GM12878 (cell line): ENCODE measurements around the gene IFITM5. TPM values are rescaled to one million over a fixed set of nuclear protein-coding genes. Genes with fewer than 3 reads are reported as not detected.

Experiments
- ATAC-seq: fragments of 200-7000 bp; cut with Tn5 transposase; 3 replicates; pipeline ENCODE4 v1.9.1; 2020; ENCODE audit warnings: mild to moderate bottlenecking, moderate library complexity
- BruUV-seq: library from RNA; stranded (reverse); fragments of 400-500 nt; replicated peaks from 2 replicates; lab custom pipeline; 2021; lab: Mats Ljungman, UMichigan
- CTCF ChIA-PET: fragments of 300-600 bp; sonication (Branson Sonifier 250); formaldehyde crosslinking; extraction: SDS; loops from one replicate; lab custom pipeline; 2021; ENCODE audit warnings: inconsistent platforms; lab: Yijun Ruan, JAX
- POLR2A ChIA-PET: fragments of 350-600 bp; formaldehyde crosslinking; extraction: SDS; loops from one replicate; lab custom pipeline; 2021; ENCODE audit warnings: inconsistent platforms; lab: Charles Lee
- RAD21 ChIA-PET: fragments of 300-600 bp; sonication (Branson Sonifier 250); formaldehyde crosslinking; loops from one replicate; lab custom pipeline; 2023; ENCODE audit warnings: antibody characterized with exemption; ENCODE audit not compliant: unreplicated experiment; lab: Charles Lee
- SMC1A ChIA-PET: fragments of 300-600 bp; sonication (Branson Sonifier 250); formaldehyde crosslinking; loops from one replicate; lab custom pipeline; 2023; ENCODE audit not compliant: unreplicated experiment, uncharacterized antibody; lab: Charles Lee
- DNase-seq: peaks from one replicate; pipeline ENCODE4 v3.0.0-alpha.2; 2011; ENCODE audit warnings: low read depth, low spot score
- FAIRE-seq: peaks from 3 replicates; lab custom pipeline; 2011; peaks lifted over from hg19 to GRCh38; lab: Jason Lieb, UNC
- H2AFZ ChIP-seq: 2 replicates; pipeline ENCODE4 v1.6.0; 2011; ENCODE audit warnings: low read depth, low read length, control low read depth; ENCODE audit not compliant: control insufficient read depth
- H3K27ac ChIP-seq: 2 replicates; pipeline ENCODE4 v1.5.1; 2011; ENCODE audit warnings: control low read depth; ENCODE audit not compliant: control insufficient read depth, insufficient read depth
- H3K27me3 ChIP-seq, 2 experiments: replicated peaks in 1 of 2; 2 replicates each; pipeline versions ENCODE4 v1.6.0 to v1.6.1; 2011; ENCODE audit warnings: low read length in 1 of 2; ENCODE audit not compliant: control insufficient read depth in 2 of 2, insufficient read depth in 2 of 2
- H3K36me3 ChIP-seq, 2 experiments: 2 replicates each; pipeline ENCODE4 v1.5.1; 2011; ENCODE audit warnings: low read length in 1 of 2; ENCODE audit not compliant: control insufficient read depth in 2 of 2, insufficient read depth in 2 of 2
- H3K4me1 ChIP-seq: 2 replicates; pipeline ENCODE4 v1.6.1; 2011; ENCODE audit warnings: mild to moderate bottlenecking, low read length, moderate library complexity, mixed read lengths; ENCODE audit not compliant: control insufficient read depth, insufficient read depth
- H3K4me2 ChIP-seq: 2 replicates; pipeline ENCODE4 v1.6.0; 2011; ENCODE audit warnings: control low read depth; ENCODE audit not compliant: control insufficient read depth, insufficient read depth
- H3K4me3 ChIP-seq: fragments of 200-600 bp; sonication (generic); 2 replicates; pipeline ENCODE4 v1.5.1; 2016
- H3K79me2 ChIP-seq: 2 replicates; pipeline ENCODE4 v1.6.0; 2011; ENCODE audit warnings: low read length; ENCODE audit not compliant: control insufficient read depth, insufficient read depth
- H3K9ac ChIP-seq: 2 replicates; pipeline ENCODE4 v1.8.0; 2011; ENCODE audit warnings: low read length, control low read depth, mixed read lengths; ENCODE audit not compliant: control insufficient read depth, insufficient read depth
- H3K9me3 ChIP-seq: replicated peaks from 3 replicates; pipeline ENCODE4 v1.5.1; 2011; ENCODE audit warnings: mild to moderate bottlenecking, low read length; ENCODE audit not compliant: control insufficient read depth, insufficient read depth
- H4K20me1 ChIP-seq: 2 replicates; pipeline ENCODE4 v1.6.0; 2011; ENCODE audit not compliant: control insufficient read depth, insufficient read depth
- CEBPB ChIP-seq, 2 experiments: fragments of 150-350 bp in 1 of 2; IDR thresholded peaks; 2 replicates each; pipeline ENCODE4 v1.6.1; 2012 to 2014; ENCODE audit warnings: low read depth in 2 of 2, low read length in 2 of 2, borderline replicate concordance in 1 of 2, inconsistent platforms in 1 of 2
- IKZF1 ChIP-seq: fragments of 450-650 bp; conservative IDR thresholded peaks from 2 replicates; pipeline ENCODE4 v1.6.1; 2017; ENCODE audit warnings: antibody characterized with exemption, mild to moderate bottlenecking
- NFIC ChIP-seq: IDR thresholded peaks from 2 replicates; pipeline ENCODE4 v1.6.1; 2012; ENCODE audit warnings: low read depth, mild to moderate bottlenecking, inconsistent platforms, low read length, moderate library complexity
- PML ChIP-seq: IDR thresholded peaks from 2 replicates; pipeline ENCODE4 v1.6.1; 2012; ENCODE audit warnings: low read length, inconsistent platforms
- RCOR1 ChIP-seq: conservative IDR thresholded peaks from 2 replicates; pipeline ENCODE4 v1.6.1; 2012; ENCODE audit warnings: low read depth, low read length, improper control_type of control experiment
- RUNX3 ChIP-seq: IDR thresholded peaks from 2 replicates; pipeline ENCODE4 v1.6.1; 2012; ENCODE audit warnings: low read length, inconsistent platforms
- ZNF687 ChIP-seq: fragments of 450-650 bp; IDR thresholded peaks from 2 replicates; pipeline ENCODE4 v1.6.1; 2017; ENCODE audit warnings: mild to moderate bottlenecking, moderate library complexity
- WGBS: methylation state at CpG from one replicate; pipeline ENCODE4 v1.1.6; 2016; ENCODE audit warnings: low lambda C conversion rate; ENCODE audit not compliant: insufficient replicate concordance, insufficient coverage; ENCODE audit errors: missing lambda C conversion rate; 5-methylcytosine and 5-hydroxymethylcytosine counted together
- in situ Hi-C: fragments of 300-500 bp; cut with MboI; formaldehyde crosslinking; loops from 9 replicates; pipeline ENCODE4 v1.14.3; 2018; ENCODE audit warnings: mixed read lengths
- intact Hi-C: fragments of 100-400 bp; cut with micrococcal nuclease; formaldehyde crosslinking; loops from one replicate; pipeline ENCODE4 v1.14.2; 2022; ENCODE audit not compliant: unreplicated experiment
- polyA plus RNA-seq, 11 experiments: library from polyadenylated mRNA; depleted of rRNA in 4 of 11; unstranded in 6 of 11; stranded (reverse) in 5 of 11; fragments of >200 nt; fragmentation: Nextera tagmentation in 4 of 11; fragmentation: Illumina TruSeq in 1 of 11; extraction: Ambion mirVana in 4 of 11; extraction: Trizol in 1 of 11; gene quantifications; 1 replicate in 1 of 11; 2 replicates in 10 of 11; pipeline versions ENCODE4 v1.2.1 to v1.2.3, GENCODE V29; 2011 to 2016; ENCODE audit warnings: inconsistent platforms in 2 of 11, missing spikeins in 2 of 11, low read depth in 1 of 11
- total RNA-seq, 4 experiments: library from RNA; depleted of rRNA in 3 of 4; stranded (reverse); fragments of >200 nt in 3 of 4; fragmentation: Illumina TruSeq in 1 of 4; extraction: Trizol in 1 of 4; gene quantifications; 2 replicates each; pipeline versions ENCODE4 v1.2.1 to v1.2.3, GENCODE V29; 2013 to 2021
- TF ChIP-seq, protein P1 (sequence below): fragments of 450-650 bp; IDR thresholded peaks from 2 replicates; pipeline ENCODE4 v1.6.1; 2018; ENCODE audit warnings: mild to moderate bottlenecking, low read depth, moderate library complexity; ENCODE audit not compliant: partially characterized antibody
- TF ChIP-seq, protein P2 (sequence below): fragments of 150-350 bp; IDR thresholded peaks from 2 replicates; pipeline ENCODE4 v1.6.1; 2016; ENCODE audit warnings: low read depth, low read length
- TF ChIP-seq, protein P3 (sequence below): IDR thresholded peaks from 2 replicates; pipeline ENCODE4 v1.6.1; 2011; ENCODE audit warnings: mild to moderate bottlenecking, low read depth, low read length, moderate library complexity; ENCODE audit not compliant: insufficient replicate concordance

The IFITM5 gene
- total and polyA plus RNA-seq, 10 of the 15 experiments (the other 5 are each of a cell fraction or from before 2014, with no cell fraction given): not detected

- no peak overlapping the region for H2AFZ ChIP-seq
- no peak overlapping the region for H3K9ac ChIP-seq
- no peaks in the 10 kb centered on the region for H4K20me1 ChIP-seq
- ChIA-PET POLR2A (no interaction called here), SMC1A (no interaction called here), CTCF (no interaction called here), RAD21 (no interaction called here)
- no peaks in the 10 kb centered on the region for H3K9me3 ChIP-seq
- 83% methylated on average over 29 of the region's 29 CpGs for WGBS
- peaks cover 1 to 2% of the 10 kb centered on the region in 2 experiments; a peak in 3 of 4 replicates for H3K27me3 ChIP-seq
- no peaks in the 10 kb centered on the region for H3K79me2 ChIP-seq
- DNase-seq (no peak), ATAC-seq (no peak), FAIRE-seq (no peak)
- intact Hi-C loops (no loop called here), in situ Hi-C loops (no loop called here)
- H3K4me3 ChIP-seq: no peak overlapping the region
- no peak overlapping the region for H3K4me2 ChIP-seq
- peaks cover 8% of the 10 kb centered on the region; the same call in 1 of the 2 replicates for H3K4me1 ChIP-seq
- no peak overlapping the region for H3K27ac ChIP-seq
- BruUV-seq: no TSS peak
- H3K36me3 ChIP-seq: no peaks in the 10 kb centered on the region
- TF ChIP-seq PML (no peak), IKZF1 (no peak), RUNX3 (no peak), NFIC (no peak), ZNF687 (no peak), RCOR1 (no peak), CEBPB (IDR thresholded peaks at IDR 0.05; ENCODE audit: borderline replicate concordance in 1 of 2, low read depth in 2 of 2, low read length in 2 of 2) (no peak)
- TF ChIP-seq, protein P1, sequence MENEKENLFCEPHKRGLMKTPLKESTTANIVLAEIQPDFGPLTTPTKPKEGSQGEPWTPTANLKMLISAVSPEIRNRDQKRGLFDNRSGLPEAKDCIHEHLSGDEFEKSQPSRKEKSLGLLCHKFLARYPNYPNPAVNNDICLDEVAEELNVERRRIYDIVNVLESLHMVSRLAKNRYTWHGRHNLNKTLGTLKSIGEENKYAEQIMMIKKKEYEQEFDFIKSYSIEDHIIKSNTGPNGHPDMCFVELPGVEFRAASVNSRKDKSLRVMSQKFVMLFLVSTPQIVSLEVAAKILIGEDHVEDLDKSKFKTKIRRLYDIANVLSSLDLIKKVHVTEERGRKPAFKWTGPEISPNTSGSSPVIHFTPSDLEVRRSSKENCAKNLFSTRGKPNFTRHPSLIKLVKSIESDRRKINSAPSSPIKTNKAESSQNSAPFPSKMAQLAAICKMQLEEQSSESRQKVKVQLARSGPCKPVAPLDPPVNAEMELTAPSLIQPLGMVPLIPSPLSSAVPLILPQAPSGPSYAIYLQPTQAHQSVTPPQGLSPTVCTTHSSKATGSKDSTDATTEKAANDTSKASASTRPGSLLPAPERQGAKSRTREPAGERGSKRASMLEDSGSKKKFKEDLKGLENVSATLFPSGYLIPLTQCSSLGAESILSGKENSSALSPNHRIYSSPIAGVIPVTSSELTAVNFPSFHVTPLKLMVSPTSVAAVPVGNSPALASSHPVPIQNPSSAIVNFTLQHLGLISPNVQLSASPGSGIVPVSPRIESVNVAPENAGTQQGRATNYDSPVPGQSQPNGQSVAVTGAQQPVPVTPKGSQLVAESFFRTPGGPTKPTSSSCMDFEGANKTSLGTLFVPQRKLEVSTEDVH: no peak
- TF ChIP-seq, protein P2, sequence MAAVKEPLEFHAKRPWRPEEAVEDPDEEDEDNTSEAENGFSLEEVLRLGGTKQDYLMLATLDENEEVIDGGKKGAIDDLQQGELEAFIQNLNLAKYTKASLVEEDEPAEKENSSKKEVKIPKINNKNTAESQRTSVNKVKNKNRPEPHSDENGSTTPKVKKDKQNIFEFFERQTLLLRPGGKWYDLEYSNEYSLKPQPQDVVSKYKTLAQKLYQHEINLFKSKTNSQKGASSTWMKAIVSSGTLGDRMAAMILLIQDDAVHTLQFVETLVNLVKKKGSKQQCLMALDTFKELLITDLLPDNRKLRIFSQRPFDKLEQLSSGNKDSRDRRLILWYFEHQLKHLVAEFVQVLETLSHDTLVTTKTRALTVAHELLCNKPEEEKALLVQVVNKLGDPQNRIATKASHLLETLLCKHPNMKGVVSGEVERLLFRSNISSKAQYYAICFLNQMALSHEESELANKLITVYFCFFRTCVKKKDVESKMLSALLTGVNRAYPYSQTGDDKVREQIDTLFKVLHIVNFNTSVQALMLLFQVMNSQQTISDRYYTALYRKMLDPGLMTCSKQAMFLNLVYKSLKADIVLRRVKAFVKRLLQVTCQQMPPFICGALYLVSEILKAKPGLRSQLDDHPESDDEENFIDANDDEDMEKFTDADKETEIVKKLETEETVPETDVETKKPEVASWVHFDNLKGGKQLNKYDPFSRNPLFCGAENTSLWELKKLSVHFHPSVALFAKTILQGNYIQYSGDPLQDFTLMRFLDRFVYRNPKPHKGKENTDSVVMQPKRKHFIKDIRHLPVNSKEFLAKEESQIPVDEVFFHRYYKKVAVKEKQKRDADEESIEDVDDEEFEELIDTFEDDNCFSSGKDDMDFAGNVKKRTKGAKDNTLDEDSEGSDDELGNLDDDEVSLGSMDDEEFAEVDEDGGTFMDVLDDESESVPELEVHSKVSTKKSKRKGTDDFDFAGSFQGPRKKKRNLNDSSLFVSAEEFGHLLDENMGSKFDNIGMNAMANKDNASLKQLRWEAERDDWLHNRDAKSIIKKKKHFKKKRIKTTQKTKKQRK: no peak
- TF ChIP-seq, protein P3, sequence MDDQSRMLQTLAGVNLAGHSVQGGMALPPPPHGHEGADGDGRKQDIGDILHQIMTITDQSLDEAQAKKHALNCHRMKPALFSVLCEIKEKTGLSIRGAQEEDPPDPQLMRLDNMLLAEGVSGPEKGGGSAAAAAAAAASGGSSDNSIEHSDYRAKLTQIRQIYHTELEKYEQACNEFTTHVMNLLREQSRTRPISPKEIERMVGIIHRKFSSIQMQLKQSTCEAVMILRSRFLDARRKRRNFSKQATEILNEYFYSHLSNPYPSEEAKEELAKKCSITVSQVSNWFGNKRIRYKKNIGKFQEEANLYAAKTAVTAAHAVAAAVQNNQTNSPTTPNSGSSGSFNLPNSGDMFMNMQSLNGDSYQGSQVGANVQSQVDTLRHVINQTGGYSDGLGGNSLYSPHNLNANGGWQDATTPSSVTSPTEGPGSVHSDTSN: no peak
Measured at GRCh38 chr11:292211-293121, 6.9 kb downstream of the IFITM5 start.
